Peyer's patch (tissue), 4 donors: ENCODE results near the gene MEGF6. TPM values are rescaled to one million over a fixed set of nuclear protein-coding genes. Genes with fewer than 3 reads are reported as not detected.

ENCODE experiments used
- DNase-seq, 3 donors: peaks; one replicate each; pipeline ENCODE4 v3.0.0-alpha.2; 2017 to 2019
- H3K27ac ChIP-seq, 4 donors: fragments of 200-600 bp; sonication (generic); one replicate each; pipeline ENCODE4 v1.5.1; 2016 to 2019
- H3K27me3 ChIP-seq, 2 donors: fragments of 200-600 bp; sonication (generic); one replicate each; pipeline ENCODE4 v1.5.1; 2019
- H3K36me3 ChIP-seq, 3 donors: fragments of 200-600 bp; sonication (generic); one replicate each; pipeline ENCODE4 v1.5.1; 2016 to 2019
- H3K4me1 ChIP-seq, 4 donors: fragments of 200-600 bp; sonication (generic); one replicate each; pipeline ENCODE4 v1.5.1; 2016 to 2019
- H3K4me3 ChIP-seq, 4 donors: fragments of 200-600 bp; sonication (generic); 1 replicate in 3 of 4; 2 replicates in 1 of 4; pipeline ENCODE4 v1.5.1; 2016 to 2019; ENCODE audit warnings: mild to moderate bottlenecking in 1 of 4
- H3K9me3 ChIP-seq, 4 donors: fragments of 200-600 bp; sonication (generic); one replicate each; pipeline ENCODE4 v1.5.1; 2016 to 2019; ENCODE audit warnings: mild to moderate bottlenecking in 1 of 4
- POLR2A ChIP-seq, 2 donors: fragments of 450-650 bp; IDR thresholded peaks; one replicate each; pipeline ENCODE4 v1.5.1; 2017; ENCODE audit warnings: antibody characterized with exemption in 2 of 2, mild to moderate bottlenecking in 2 of 2, moderate library complexity in 2 of 2
- total RNA-seq, 4 donors: library from RNA; depleted of rRNA; stranded (reverse); fragments of >200 nt; gene quantifications; one replicate each; pipeline ENCODE4 v1.1.0, GENCODE V29; 2016
- TF ChIP-seq, protein P1 (sequence below), 6 experiments: fragments of 450-650 bp in 4 of 6; fragments of 200-600 bp in 2 of 6; sonication (generic) in 1 of 6; IDR thresholded peaks; one replicate each; pipeline ENCODE4 v1.5.1; 2017 to 2019; ENCODE audit warnings: antibody characterized with exemption in 6 of 6, mild to moderate bottlenecking in 3 of 6, moderate library complexity in 1 of 6

The MEGF6 gene
- total RNA-seq, 4 donors from 2014 or later = 2.5 to 61.1 (median 11.1) TPM

DNA sequence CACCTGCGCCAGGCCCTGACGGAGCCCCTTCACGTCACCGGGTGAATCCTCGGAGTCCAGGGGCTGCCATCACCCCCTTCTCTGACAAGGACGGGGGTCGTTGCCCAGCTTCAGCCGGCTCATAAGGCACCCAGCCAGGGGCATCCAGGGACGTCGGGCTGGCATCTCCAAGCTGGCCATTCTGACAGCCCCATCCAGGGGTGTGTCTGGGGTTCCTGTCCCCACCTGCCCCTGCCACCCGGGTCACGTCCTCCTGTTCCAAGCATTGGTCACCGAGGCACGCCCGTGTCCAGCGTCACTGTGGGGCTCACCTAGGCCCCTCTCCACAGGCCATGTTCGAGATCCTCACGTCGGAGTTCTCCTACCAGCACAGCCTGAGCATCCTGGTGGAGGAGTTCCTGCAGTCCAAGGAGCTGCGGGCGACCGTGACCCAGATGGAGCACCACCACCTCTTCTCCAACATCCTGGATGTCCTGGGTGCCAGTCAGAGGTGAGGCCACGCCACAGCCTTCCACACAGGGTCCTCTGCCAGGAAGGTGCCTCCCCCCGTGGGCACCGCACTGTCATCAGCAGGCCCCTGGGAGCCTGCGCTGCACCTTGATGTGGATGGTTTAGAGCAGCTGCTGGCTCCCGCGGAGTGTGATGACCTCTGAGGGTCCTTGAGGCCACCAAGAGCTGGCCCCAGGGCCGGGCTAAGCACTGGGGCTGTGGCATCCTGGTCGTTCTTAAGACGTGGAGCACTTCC, 142.0 kb downstream of the MEGF6 start:
- DNase-seq = no peak
- H3K27me3 ChIP-seq = no peaks in the 10 kb centered on the region
- no peaks in the 10 kb centered on the region for H3K9me3 ChIP-seq
- TF ChIP-seq, protein P1, sequence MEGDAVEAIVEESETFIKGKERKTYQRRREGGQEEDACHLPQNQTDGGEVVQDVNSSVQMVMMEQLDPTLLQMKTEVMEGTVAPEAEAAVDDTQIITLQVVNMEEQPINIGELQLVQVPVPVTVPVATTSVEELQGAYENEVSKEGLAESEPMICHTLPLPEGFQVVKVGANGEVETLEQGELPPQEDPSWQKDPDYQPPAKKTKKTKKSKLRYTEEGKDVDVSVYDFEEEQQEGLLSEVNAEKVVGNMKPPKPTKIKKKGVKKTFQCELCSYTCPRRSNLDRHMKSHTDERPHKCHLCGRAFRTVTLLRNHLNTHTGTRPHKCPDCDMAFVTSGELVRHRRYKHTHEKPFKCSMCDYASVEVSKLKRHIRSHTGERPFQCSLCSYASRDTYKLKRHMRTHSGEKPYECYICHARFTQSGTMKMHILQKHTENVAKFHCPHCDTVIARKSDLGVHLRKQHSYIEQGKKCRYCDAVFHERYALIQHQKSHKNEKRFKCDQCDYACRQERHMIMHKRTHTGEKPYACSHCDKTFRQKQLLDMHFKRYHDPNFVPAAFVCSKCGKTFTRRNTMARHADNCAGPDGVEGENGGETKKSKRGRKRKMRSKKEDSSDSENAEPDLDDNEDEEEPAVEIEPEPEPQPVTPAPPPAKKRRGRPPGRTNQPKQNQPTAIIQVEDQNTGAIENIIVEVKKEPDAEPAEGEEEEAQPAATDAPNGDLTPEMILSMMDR (IDR thresholded peaks at IDR 0.05) = no peak
- no peak for TF ChIP-seq POLR2A (IDR thresholded peaks at IDR 0.05)
- H3K4me1 ChIP-seq = peaks cover 0 to 11% (median 0%) of the 10 kb centered on the region in 4 donors
- no peak overlapping the region for H3K4me3 ChIP-seq
- peaks cover 0 to 57% (median 0%) of the 10 kb centered on the region in 3 donors for H3K36me3 ChIP-seq
- H3K27ac ChIP-seq = no peak overlapping the region

DNA sequence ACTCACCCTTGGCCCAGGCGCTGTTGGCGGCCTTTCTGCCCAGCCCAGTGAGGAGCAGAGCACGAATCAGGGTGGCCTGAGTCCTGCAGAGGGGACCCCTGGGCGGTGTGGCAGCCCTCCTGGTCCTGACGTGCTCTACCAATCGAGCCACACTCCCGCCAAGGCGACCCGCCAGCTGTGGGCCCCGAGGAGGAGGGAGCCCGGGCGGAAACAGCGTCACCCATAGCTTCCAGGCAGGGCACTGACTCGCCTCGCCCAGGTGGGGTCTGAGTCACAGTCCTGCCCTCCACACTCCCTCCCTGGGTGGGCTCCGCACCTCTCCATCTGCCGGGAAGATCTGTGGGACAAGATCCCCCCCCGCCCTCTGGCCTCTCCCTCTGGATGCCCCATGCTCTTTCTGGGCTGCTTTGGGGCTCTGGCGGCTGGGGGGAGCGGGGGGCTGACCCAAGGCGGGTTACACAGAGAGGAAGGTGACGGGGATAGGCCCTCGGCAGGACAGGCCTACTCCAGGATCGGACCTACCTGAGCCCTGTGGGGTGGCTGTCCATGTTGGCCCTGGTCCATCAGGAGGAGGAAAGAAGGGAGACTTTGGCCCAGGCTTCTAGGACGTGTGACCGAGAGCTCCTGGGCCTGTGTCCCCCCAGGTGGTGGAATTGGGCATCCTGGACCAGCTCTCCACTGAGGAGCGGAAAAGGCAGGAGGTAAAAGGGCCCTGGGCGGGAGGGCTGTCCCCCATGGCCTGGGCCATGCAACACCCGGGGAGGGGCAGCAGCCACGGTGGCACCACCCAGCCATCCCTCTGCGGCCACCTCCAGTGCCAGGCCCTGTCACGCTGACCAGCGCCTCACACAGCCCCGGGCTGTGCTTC, 142.8 kb downstream of the MEGF6 start:
- Histone ChIP-seq H3K27ac (no peak overlapping the region), H3K27me3 (no peaks in the 10 kb centered on the region), H3K4me3 (no peak overlapping the region), H3K36me3 (peaks cover 0 to 58% (median 0%) of the 10 kb centered on the region in 3 donors), H3K9me3 (no peaks in the 10 kb centered on the region), H3K4me1 (peaks cover 0 to 11% (median 0%) of the 10 kb centered on the region in 4 donors)
- DNase-seq = no peak
- TF ChIP-seq, protein P1 (IDR thresholded peaks at IDR 0.05) = no peak
- TF ChIP-seq POLR2A (IDR thresholded peaks at IDR 0.05) = no peak

DNA sequence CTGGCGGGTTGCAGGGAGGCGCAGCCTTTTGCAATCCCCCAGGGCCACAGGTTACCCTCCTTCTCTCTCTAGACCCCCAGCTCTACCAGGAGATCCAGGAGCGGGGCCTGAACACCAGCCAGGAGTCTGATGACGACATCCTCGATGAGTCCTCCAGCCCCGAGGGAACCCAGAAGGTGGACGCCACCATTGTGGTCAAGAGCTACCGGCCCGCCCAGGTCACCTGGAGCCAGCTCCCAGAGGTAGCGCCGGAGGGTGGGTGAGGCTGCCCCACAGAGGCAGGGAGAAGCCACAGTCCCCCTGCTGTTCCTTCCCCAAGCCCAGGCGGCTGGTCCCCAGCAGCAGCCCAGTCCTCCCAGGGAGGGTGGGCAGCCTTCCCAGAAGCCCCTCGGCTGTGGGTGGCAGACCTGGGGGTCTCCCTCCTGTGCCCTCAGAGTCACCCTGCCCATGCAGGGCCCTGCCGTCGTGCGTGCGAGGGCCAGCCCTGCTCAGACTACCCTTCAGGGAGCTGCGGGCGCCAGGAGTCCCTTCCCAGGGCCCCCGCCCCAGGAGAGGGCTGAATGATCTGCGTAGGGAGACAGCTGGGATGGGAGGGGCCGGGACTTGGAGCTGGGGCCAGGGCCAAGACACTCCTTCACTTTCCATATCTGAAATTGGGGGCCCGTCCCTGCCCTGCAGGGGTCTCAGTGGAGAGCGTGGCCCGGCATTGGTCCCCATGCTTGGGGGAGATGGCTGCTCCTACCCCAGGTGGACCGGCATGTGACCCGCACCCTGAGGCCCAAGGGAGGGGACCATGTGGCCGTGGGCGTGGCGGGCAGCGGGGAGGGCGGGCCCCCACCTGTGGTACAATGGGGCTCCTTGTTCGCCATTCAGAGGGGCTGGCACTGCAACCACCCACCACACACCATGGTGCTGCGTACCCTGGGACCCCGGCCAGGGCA, 143.9 kb downstream of the MEGF6 start:
- H3K4me1 ChIP-seq = peaks cover 0 to 11% (median 0%) of the 10 kb centered on the region in 4 donors
- DNase-seq = no peak

DNA sequence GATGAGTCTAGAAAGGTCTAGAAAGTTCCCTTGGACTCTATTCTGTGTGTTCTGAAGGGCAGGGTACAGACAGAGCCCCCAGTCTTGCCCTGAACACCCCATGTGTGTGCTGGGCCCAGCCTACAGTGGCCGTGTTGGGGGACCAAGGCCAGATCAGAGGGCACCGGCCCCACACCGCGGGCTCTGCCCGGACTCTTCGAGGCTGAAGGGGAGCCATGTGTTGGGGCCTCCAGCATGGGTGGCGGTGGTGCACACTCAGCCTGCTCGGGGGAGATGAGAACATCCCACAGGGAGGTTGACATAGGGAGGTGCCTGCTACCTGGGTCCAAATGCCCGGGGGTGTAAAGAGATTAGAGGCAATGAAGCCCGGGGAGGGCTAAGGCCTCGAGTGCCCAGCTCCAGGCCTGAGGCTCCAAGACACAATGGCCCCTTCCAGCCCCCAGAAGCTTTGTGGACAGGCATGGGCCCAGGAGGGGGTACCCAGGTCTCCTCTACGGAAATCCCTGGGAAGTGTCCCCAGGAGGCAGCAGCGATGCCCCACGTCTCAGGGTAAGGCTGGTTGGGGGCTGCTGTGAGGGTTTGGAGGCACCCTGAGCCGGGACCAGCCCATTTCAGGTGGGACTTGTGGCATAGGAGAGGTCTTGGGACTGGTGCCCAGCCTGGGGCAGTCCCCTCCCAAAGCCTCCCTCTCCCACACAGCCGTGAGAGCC, 144.8 kb downstream of the MEGF6 start:
- Histone ChIP-seq H3K4me3 (no peak overlapping the region), H3K36me3 (peaks cover 0 to 57% (median 0%) of the 10 kb centered on the region in 3 donors), H3K27ac (no peak overlapping the region), H3K9me3 (no peaks in the 10 kb centered on the region), H3K27me3 (no peaks in the 10 kb centered on the region), H3K4me1 (peaks cover 0 to 6% (median 0%) of the 10 kb centered on the region in 4 donors)
- DNase-seq = no peak
- TF ChIP-seq POLR2A (IDR thresholded peaks at IDR 0.05) = no peak
- TF ChIP-seq, protein P1 (IDR thresholded peaks at IDR 0.05) = no peak

More for the DNA sequence above, 143.9 kb downstream of the MEGF6 start:
- no peaks in the 10 kb centered on the region for H3K27me3 ChIP-seq
- no peak for TF ChIP-seq POLR2A (IDR thresholded peaks at IDR 0.05)
- TF ChIP-seq, protein P1 (IDR thresholded peaks at IDR 0.05) = no peak
- no peak overlapping the region for H3K27ac ChIP-seq
- no peaks in the 10 kb centered on the region for H3K9me3 ChIP-seq
- peaks cover 0 to 62% (median 0%) of the 10 kb centered on the region in 3 donors for H3K36me3 ChIP-seq
- no peak overlapping the region for H3K4me3 ChIP-seq
